Measurements from ENCODE around the gene TNKS1BP1. TPM values are rescaled to one million over a fixed set of nuclear protein-coding genes. Genes with fewer than 3 reads are reported as not detected.

TNKS1BP1 gene
- total RNA-seq, 3 donors from 2014 or later (not counting 1 experiment from before 2014, with no cell fraction given): 4.3 to 9.3 (median 7.5) TPM

DNA sequence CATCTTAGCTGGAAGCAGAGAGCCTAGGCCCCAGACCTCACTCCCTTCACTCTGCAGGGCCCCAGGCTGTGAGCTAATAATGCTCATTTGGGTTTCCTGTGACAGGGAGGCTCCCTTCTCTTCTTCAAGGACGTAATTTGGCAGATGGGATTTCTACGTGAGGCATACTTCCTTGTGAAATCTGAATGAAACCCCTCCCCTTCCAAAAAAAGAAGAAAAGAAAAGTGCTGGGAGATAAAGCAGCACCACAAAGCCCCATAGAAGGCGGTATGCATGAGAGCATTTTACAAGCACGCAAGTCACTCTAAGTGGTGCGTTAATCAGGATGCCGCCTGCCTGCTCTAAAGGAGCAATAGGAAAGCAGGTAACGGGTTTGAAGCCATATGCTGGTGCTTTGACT, 19.1 kb upstream of the TNKS1BP1 start:
- no peak for ATAC-seq
- Histone ChIP-seq H3K27ac (ENCODE audit: low read length) (no peak overlapping the region), H3K36me3 (ENCODE audit: control insufficient read depth, insufficient read depth, low read length) (no peaks in the 10 kb centered on the region), H3K27me3 (ENCODE audit: control insufficient read depth, insufficient read depth, low read length) (no peaks in the 10 kb centered on the region), H3K4me1 (ENCODE audit: control insufficient read depth, insufficient read depth, low read length) (peaks cover 12% of the 10 kb centered on the region), H3K4me3 (ENCODE audit: low read length) (no peak overlapping the region), H3K9me3 (ENCODE audit: control insufficient read depth, insufficient read depth, low read length) (no peaks in the 10 kb centered on the region)
- no peaks in the 10 kb centered on the region for H3K9me3 Mint-ChIP-seq
- no peak overlapping the region for H3K4me3 Mint-ChIP-seq
- intact Hi-C loops (cut with micrococcal nuclease): loop anchor here (2.0 kb wide), 1 partner anchor 457 kb away; no protein-coding TSS in a partner anchor
- WGBS (ENCODE audit: insufficient coverage): 86% methylated on average over 6 of the region's 7 CpGs
- no peaks in the 10 kb centered on the region for H3K36me3 Mint-ChIP-seq
- DNase-seq: no peak
- H3K27me3 Mint-ChIP-seq (ENCODE audit: low read depth in 2 of 2): peaks cover 0 to 11% of the 10 kb centered on the region in 2 donors
- no peak overlapping the region for H3K27ac Mint-ChIP-seq
- peaks cover 21 to 23% of the 10 kb centered on the region in 2 donors for H3K4me1 Mint-ChIP-seq
- TF ChIP-seq, protein P1, sequence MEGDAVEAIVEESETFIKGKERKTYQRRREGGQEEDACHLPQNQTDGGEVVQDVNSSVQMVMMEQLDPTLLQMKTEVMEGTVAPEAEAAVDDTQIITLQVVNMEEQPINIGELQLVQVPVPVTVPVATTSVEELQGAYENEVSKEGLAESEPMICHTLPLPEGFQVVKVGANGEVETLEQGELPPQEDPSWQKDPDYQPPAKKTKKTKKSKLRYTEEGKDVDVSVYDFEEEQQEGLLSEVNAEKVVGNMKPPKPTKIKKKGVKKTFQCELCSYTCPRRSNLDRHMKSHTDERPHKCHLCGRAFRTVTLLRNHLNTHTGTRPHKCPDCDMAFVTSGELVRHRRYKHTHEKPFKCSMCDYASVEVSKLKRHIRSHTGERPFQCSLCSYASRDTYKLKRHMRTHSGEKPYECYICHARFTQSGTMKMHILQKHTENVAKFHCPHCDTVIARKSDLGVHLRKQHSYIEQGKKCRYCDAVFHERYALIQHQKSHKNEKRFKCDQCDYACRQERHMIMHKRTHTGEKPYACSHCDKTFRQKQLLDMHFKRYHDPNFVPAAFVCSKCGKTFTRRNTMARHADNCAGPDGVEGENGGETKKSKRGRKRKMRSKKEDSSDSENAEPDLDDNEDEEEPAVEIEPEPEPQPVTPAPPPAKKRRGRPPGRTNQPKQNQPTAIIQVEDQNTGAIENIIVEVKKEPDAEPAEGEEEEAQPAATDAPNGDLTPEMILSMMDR (IDR thresholded peaks at IDR 0.05): no peak

DNA sequence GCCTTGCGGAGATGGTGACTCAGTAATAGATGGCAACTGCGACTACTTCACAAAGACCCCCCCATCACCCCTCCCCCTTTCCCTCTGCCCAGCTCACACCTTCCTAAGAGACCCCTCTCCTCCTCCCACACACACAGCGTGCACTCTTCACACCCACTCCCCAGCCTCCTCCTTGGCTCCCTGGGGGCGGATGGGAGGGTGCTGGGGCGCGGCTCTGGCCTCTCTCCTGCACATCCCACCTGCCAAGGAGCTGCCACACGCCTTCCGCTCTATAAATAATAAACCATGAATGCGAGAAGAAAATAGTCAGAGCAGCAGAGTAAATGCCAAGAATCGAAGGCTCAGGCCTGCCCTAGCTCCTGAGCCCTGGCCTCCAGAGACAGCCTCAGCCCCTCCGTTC, 17.9 kb upstream of the TNKS1BP1 start:
- Mint-ChIP-seq H3K36me3 (no peaks in the 10 kb centered on the region), H3K9me3 (no peaks in the 10 kb centered on the region), H3K4me1 (peaks cover 21 to 23% of the 10 kb centered on the region in 2 donors), H3K4me3 (no peak overlapping the region), H3K27ac (no peak overlapping the region), H3K27me3 (ENCODE audit: low read depth in 2 of 2) (peaks cover 0 to 13% of the 10 kb centered on the region in 2 donors)
- H3K27me3 ChIP-seq (ENCODE audit: control insufficient read depth, insufficient read depth, low read length): no peaks in the 10 kb centered on the region
- intact Hi-C loops (cut with micrococcal nuclease): no loop called here
- DNase-seq: no peak
- no peaks in the 10 kb centered on the region for H3K9me3 ChIP-seq (ENCODE audit: control insufficient read depth, insufficient read depth, low read length)
- no peak overlapping the region for H3K27ac ChIP-seq (ENCODE audit: low read length)
- WGBS (ENCODE audit: insufficient coverage): 90% methylated on average over 11 of the region's 11 CpGs
- H3K4me1 ChIP-seq (ENCODE audit: control insufficient read depth, insufficient read depth, low read length): peaks cover 12% of the 10 kb centered on the region
- no peak for ATAC-seq
- TF ChIP-seq, protein P1 (IDR thresholded peaks at IDR 0.05): no peak
- no peak overlapping the region for H3K4me3 ChIP-seq (ENCODE audit: low read length)
- no peaks in the 10 kb centered on the region for H3K36me3 ChIP-seq (ENCODE audit: control insufficient read depth, insufficient read depth, low read length)

DNA sequence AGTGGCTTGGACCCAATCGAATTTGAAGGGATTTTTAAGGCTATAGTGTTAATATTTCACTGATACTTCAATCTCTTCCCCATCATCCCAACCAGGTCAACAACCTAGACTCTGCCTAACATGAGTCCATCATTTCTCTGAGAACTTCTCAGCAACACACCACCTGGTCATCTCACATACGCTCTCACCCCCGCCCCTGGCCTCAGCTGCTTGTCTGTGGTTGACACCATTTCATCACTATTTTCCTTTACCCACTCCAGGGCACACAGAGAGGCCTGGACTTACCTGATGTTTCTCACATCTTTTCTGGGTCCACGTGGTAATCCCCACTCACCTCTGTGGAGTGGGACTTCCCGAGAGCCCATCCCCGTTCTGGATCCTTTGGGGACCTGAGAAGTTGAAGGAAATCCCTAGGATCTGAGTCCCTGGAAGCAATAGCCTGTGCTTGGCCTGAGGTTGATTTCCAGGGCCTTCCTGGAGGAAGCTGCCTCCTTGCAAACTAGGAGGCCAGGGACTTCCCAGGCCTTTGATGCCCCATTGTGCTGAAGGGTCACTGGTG, 16.6 kb upstream of the TNKS1BP1 start:
- 57% methylated on average over 5 of the region's 6 CpGs for WGBS (ENCODE audit: insufficient coverage)
- Mint-ChIP-seq H3K27ac (peak overlapping the region in 1 of 2 donors; percentile 2), H3K4me1 (peaks cover 25 to 26% of the 10 kb centered on the region in 2 donors), H3K27me3 (ENCODE audit: low read depth in 2 of 2) (peaks cover 0 to 13% of the 10 kb centered on the region in 2 donors), H3K9me3 (no peaks in the 10 kb centered on the region), H3K36me3 (no peaks in the 10 kb centered on the region), H3K4me3 (no peak overlapping the region)
- Histone ChIP-seq H3K36me3 (ENCODE audit: control insufficient read depth, insufficient read depth, low read length) (no peaks in the 10 kb centered on the region), H3K27ac (ENCODE audit: low read length) (no peak overlapping the region), H3K4me3 (ENCODE audit: low read length) (no peak overlapping the region), H3K27me3 (ENCODE audit: control insufficient read depth, insufficient read depth, low read length) (no peaks in the 10 kb centered on the region), H3K9me3 (ENCODE audit: control insufficient read depth, insufficient read depth, low read length) (no peaks in the 10 kb centered on the region), H3K4me1 (ENCODE audit: control insufficient read depth, insufficient read depth, low read length) (peaks cover 15% of the 10 kb centered on the region)
- TF ChIP-seq, protein P1 (IDR thresholded peaks at IDR 0.05): no peak
- peak; percentile 27 to 65 (median 33) for ATAC-seq
- DNase-seq: no peak
- intact Hi-C loops (cut with micrococcal nuclease): no loop called here

All from natural killer cell (primary cell).